Cardiac fibroblast (primary cell): Measurements from ENCODE around the gene PWP1.

Experiments used
- DNase-seq, 2 donors: peaks; one replicate each; pipeline versions ENCODE4 v3.0.0 to v3.0.0-alpha.2; 2010; ENCODE audit warnings: low read depth in 2 of 2
- H3K4me3 ChIP-seq, 2 donors: replicated peaks in 1 of 2; 1 replicate in 1 of 2; 2 replicates in 1 of 2; pipeline ENCODE4 v1.5.1; 2011; ENCODE audit warnings: low read depth in 2 of 2, low read length in 2 of 2, mild to moderate bottlenecking in 2 of 2, moderate library complexity in 1 of 2
- CTCF ChIP-seq: IDR thresholded peaks from one replicate; pipeline ENCODE4 v1.5.1; 2011; ENCODE audit warnings: low read depth, mild to moderate bottlenecking, low read length, inconsistent platforms

PWP1 gene

GRCh38 chr12:107749083-107749482 is 63.5 kb downstream of the PWP1 start:
- TF ChIP-seq CTCF: no peak
- peak in 1 of 2 donors; percentile 64 for DNase-seq
- H3K4me3 ChIP-seq: peak overlapping the region in 1 of 2 donors; percentile 3

GRCh38 chr12:107759410-107759809 is 73.8 kb downstream of the PWP1 start:
- TF ChIP-seq CTCF: no peak
- peak; percentile 63 to 89 for DNase-seq
- peak overlapping the region; percentile 84 to 94 for H3K4me3 ChIP-seq

- DNase-seq: peak; percentile 7 to 12
- no peak for TF ChIP-seq CTCF
- peak overlapping the region; percentile 84 to 94 for H3K4me3 ChIP-seq
Measured at GRCh38 chr12:107760207-107760808, 74.7 kb downstream of the PWP1 start.

GRCh38 chr12:107760809-107761501 is 75.4 kb downstream of the PWP1 start, which contains the start of gene PRDM4:
PRDM4 (minus strand) TSS chr12:107761137; CDS start chr12:107760515, 622 bp downstream.
- no peak for TF ChIP-seq CTCF
- peak within 1 kb of the TSS; percentile 84 to 94 for H3K4me3 ChIP-seq
- DNase-seq: peak; percentile 92 to 97

GRCh38 chr12:107761502-107761904 is 75.9 kb downstream of the PWP1 start:
- H3K4me3 ChIP-seq: peak overlapping the region; percentile 62
- peak in 1 of 2 donors; percentile 10 for DNase-seq
- TF ChIP-seq CTCF: no peak
